ENCODE measurements around the gene FEN1.

DNA sequence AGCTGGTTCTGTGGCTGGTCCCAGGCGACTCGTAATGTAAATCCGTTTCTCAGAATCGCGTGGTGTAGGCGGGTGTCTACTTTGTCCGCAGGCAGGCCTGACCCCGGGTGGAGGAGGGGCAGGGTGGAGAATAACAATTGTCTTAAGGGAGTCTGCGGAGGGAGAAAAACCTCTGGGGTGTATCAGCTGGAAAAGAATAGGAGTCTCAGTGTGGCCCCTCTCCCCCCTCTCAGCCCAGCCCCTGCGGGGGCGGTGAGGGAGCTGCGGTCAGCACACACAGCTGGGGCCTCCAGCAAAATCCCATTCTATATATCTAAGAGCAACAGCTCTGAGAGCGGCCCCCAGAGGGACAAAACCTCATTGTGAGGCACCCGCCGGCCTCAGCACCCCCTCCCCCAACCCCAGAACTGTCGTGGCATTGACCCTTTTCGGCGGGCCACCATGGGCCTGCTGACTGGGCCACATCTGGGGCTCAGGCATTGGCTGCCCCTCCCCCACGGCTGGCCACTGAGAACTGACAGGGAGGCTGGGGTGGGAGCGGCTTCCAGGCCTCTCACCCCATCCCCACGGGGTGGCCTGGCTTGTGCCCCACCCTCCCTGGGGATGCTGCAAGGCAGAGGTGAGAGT lies 43.0 kb upstream of the FEN1 start:
- no peak for TF ChIP-seq POLR2A (IDR thresholded peaks at IDR 0.05)
- TF ChIP-seq, protein P1, sequence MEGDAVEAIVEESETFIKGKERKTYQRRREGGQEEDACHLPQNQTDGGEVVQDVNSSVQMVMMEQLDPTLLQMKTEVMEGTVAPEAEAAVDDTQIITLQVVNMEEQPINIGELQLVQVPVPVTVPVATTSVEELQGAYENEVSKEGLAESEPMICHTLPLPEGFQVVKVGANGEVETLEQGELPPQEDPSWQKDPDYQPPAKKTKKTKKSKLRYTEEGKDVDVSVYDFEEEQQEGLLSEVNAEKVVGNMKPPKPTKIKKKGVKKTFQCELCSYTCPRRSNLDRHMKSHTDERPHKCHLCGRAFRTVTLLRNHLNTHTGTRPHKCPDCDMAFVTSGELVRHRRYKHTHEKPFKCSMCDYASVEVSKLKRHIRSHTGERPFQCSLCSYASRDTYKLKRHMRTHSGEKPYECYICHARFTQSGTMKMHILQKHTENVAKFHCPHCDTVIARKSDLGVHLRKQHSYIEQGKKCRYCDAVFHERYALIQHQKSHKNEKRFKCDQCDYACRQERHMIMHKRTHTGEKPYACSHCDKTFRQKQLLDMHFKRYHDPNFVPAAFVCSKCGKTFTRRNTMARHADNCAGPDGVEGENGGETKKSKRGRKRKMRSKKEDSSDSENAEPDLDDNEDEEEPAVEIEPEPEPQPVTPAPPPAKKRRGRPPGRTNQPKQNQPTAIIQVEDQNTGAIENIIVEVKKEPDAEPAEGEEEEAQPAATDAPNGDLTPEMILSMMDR (IDR thresholded peaks at IDR 0.05): no peak

Measured in body of pancreas (tissue), 4 donors.